ENCODE measurements around the gene ADH6. TPM values are rescaled to one million over a fixed set of nuclear protein-coding genes. Genes with fewer than 3 reads are reported as not detected.
"Not testable (repeated sequence)": the region's sequence is repeated elsewhere in the genome, so short reads cannot be mapped to it uniquely, and the experiment has no call there.

The ADH6 gene
- total and polyA plus RNA-seq, 2 experiments from 2014 or later = not detected

- Histone ChIP-seq H3K9ac (no peak overlapping the region), H3K36me3 (ENCODE audit: low read depth) (no peaks in the 10 kb centered on the region), H2AFZ (no peak overlapping the region), H3K4me2 (ENCODE audit: unreplicated experiment) (no peak overlapping the region), H3F3A (ENCODE audit: insufficient read depth) (no peaks in the 10 kb centered on the region), H3K9me2 (ENCODE audit: insufficient read depth) (no peaks in the 10 kb centered on the region), H3K79me2 (ENCODE audit: insufficient read depth) (no peaks in the 10 kb centered on the region), H3K4me1 (ENCODE audit: insufficient read depth) (no peaks in the 10 kb centered on the region), H3K27me3 (replicated peaks; ENCODE audit: insufficient read depth) (no peaks in the 10 kb centered on the region), H3K27ac (no peak overlapping the region), H3K4me3 (no peak overlapping the region), H3K9me3 (ENCODE audit: low read depth) (no peaks in the 10 kb centered on the region), H4K20me1 (ENCODE audit: insufficient read depth) (no peaks in the 10 kb centered on the region)
- TF ChIP-seq EZH2 (IDR thresholded peaks at IDR 0.05; ENCODE audit: insufficient read depth, poor library complexity, severe bottlenecking) (no peak), EZH2phosphoT487 (IDR thresholded peaks at IDR 0.05; ENCODE audit: insufficient read depth, low read depth) (no peak)
- DNase-seq = no peak
- WGBS, 2 experiments (ENCODE audit: low coverage in 1 of 2, low lambda C conversion rate in 2 of 2, missing lambda C conversion rate in 2 of 2) = 7 to 13% methylated on average over 2 of the region's 2 CpGs
- in situ Hi-C loops (cut with MboI) = no loop called here
Observed at GRCh38 chr4:99234331-99235010, 15.4 kb upstream of the ADH6 start.

- WGBS, 2 experiments (ENCODE audit: low coverage in 1 of 2, low lambda C conversion rate in 2 of 2, missing lambda C conversion rate in 2 of 2) = 65 to 83% methylated on average over 2 of the region's 2 CpGs
- H3K27me3 ChIP-seq (replicated peaks; ENCODE audit: insufficient read depth); H3K4me3 ChIP-seq; in situ Hi-C loops (cut with MboI); H3K9me2 ChIP-seq (ENCODE audit: insufficient read depth); H3K9ac ChIP-seq; H3K36me3 ChIP-seq (ENCODE audit: low read depth); H2AFZ ChIP-seq; DNase-seq; H3K79me2 ChIP-seq (ENCODE audit: insufficient read depth); H4K20me1 ChIP-seq (ENCODE audit: insufficient read depth); H3K9me3 ChIP-seq (ENCODE audit: low read depth); H3K27ac ChIP-seq; H3F3A ChIP-seq (ENCODE audit: insufficient read depth); H3K4me2 ChIP-seq (ENCODE audit: unreplicated experiment); H3K4me1 ChIP-seq (ENCODE audit: insufficient read depth): not testable (repeated sequence)
Observed at GRCh38 chr4:99233397-99233796, 14.4 kb upstream of the ADH6 start.

GRCh38 chr4:99228706-99229105, 9.7 kb upstream of the ADH6 start:
- H3K79me2 ChIP-seq (ENCODE audit: insufficient read depth); H3K4me3 ChIP-seq; H4K20me1 ChIP-seq (ENCODE audit: insufficient read depth); H3K9me3 ChIP-seq (ENCODE audit: low read depth); H3K9ac ChIP-seq; H3K36me3 ChIP-seq (ENCODE audit: low read depth); DNase-seq; H3K4me1 ChIP-seq (ENCODE audit: insufficient read depth); H3K27ac ChIP-seq; H3K9me2 ChIP-seq (ENCODE audit: insufficient read depth); H2AFZ ChIP-seq; in situ Hi-C loops (cut with MboI); H3K27me3 ChIP-seq (replicated peaks; ENCODE audit: insufficient read depth); H3K4me2 ChIP-seq (ENCODE audit: unreplicated experiment); H3F3A ChIP-seq (ENCODE audit: insufficient read depth): not testable (repeated sequence)
- WGBS, 2 experiments (ENCODE audit: low coverage in 1 of 2, low lambda C conversion rate in 2 of 2, missing lambda C conversion rate in 2 of 2) = 0 to 14% methylated on average over 1 of the region's 1 CpG

GRCh38 chr4:99227646-99228045, 8.6 kb upstream of the ADH6 start:
- H4K20me1 ChIP-seq (ENCODE audit: insufficient read depth); H3F3A ChIP-seq (ENCODE audit: insufficient read depth); H3K36me3 ChIP-seq (ENCODE audit: low read depth); H3K9me2 ChIP-seq (ENCODE audit: insufficient read depth); H3K27ac ChIP-seq; H3K9me3 ChIP-seq (ENCODE audit: low read depth); in situ Hi-C loops (cut with MboI); H3K9ac ChIP-seq; DNase-seq; H3K79me2 ChIP-seq (ENCODE audit: insufficient read depth); H3K4me3 ChIP-seq; H3K4me1 ChIP-seq (ENCODE audit: insufficient read depth); H2AFZ ChIP-seq; H3K27me3 ChIP-seq (replicated peaks; ENCODE audit: insufficient read depth); H3K4me2 ChIP-seq (ENCODE audit: unreplicated experiment): not testable (repeated sequence)
- 69 to 78% methylated on average over 4 of the region's 4 CpGs for WGBS, 2 experiments (ENCODE audit: low coverage in 1 of 2, low lambda C conversion rate in 2 of 2, missing lambda C conversion rate in 2 of 2)

- WGBS, 2 experiments (ENCODE audit: low coverage in 1 of 2, low lambda C conversion rate in 2 of 2, missing lambda C conversion rate in 2 of 2) = 9 to 22% methylated on average over 1 of the region's 1 CpG
- H3K27me3 ChIP-seq (replicated peaks; ENCODE audit: insufficient read depth) = no peaks in the 10 kb centered on the region
- H3K4me2 ChIP-seq (ENCODE audit: unreplicated experiment) = no peak overlapping the region
- H4K20me1 ChIP-seq (ENCODE audit: insufficient read depth) = no peaks in the 10 kb centered on the region
- H2AFZ ChIP-seq = no peak overlapping the region
- no peak overlapping the region for H3K9ac ChIP-seq
- no peak overlapping the region for H3K4me3 ChIP-seq
- H3K9me3 ChIP-seq (ENCODE audit: low read depth) = no peaks in the 10 kb centered on the region
- TF ChIP-seq EZH2phosphoT487 (IDR thresholded peaks at IDR 0.05; ENCODE audit: insufficient read depth, low read depth) (no peak), EZH2 (IDR thresholded peaks at IDR 0.05; ENCODE audit: insufficient read depth, poor library complexity, severe bottlenecking) (no peak)
- H3K36me3 ChIP-seq (ENCODE audit: low read depth) = no peaks in the 10 kb centered on the region
- in situ Hi-C loops (cut with MboI) = no loop called here
- H3K9me2 ChIP-seq (ENCODE audit: insufficient read depth) = no peaks in the 10 kb centered on the region
- no peak for DNase-seq
- no peaks in the 10 kb centered on the region for H3K79me2 ChIP-seq (ENCODE audit: insufficient read depth)
- H3F3A ChIP-seq (ENCODE audit: insufficient read depth) = no peaks in the 10 kb centered on the region
- no peak overlapping the region for H3K27ac ChIP-seq
- no peaks in the 10 kb centered on the region for H3K4me1 ChIP-seq (ENCODE audit: insufficient read depth)
Observed at GRCh38 chr4:99221980-99222379, 2.9 kb upstream of the ADH6 start.
